GM23338 (cell line): Measurements from ENCODE around the gene MEIOB. TPM values are rescaled to one million over a fixed set of nuclear protein-coding genes. Genes with fewer than 3 reads are reported as not detected.

Experiments used
- ATAC-seq: fragments of 200-7000 bp; cut with Tn5 transposase; 3 replicates; pipeline ENCODE4 v1.9.1; 2020
- DNase-seq: peaks from one replicate; pipeline ENCODE4 v3.0.0-alpha.2; 2015; ENCODE audit warnings: low spot score
- H2AFZ ChIP-seq: fragments of 200-600 bp; sonication (generic); 2 replicates; pipeline ENCODE4 v1.8.0; 2016; ENCODE audit warnings: antibody characterized with exemption, mild to moderate bottlenecking, moderate library complexity
- H3F3A ChIP-seq: fragments of 200-600 bp; sonication (generic); replicated peaks from 2 replicates; pipeline ENCODE4 v1.8.0; 2017; ENCODE audit warnings: antibody characterized with exemption, mixed run types, low read depth
- H3K27ac ChIP-seq: fragments of 200-600 bp; sonication (generic); 2 replicates; pipeline ENCODE4 v1.6.1; 2016; ENCODE audit warnings: low read depth
- H3K27me3 ChIP-seq: fragments of 200-600 bp; sonication (generic); 2 replicates; pipeline ENCODE4 v1.8.0; 2016; ENCODE audit warnings: mild to moderate bottlenecking, mixed run types, moderate library complexity; ENCODE audit not compliant: insufficient read depth
- H3K36me3 ChIP-seq: fragments of 200-600 bp; sonication (generic); 2 replicates; pipeline ENCODE4 v1.8.0; 2016; ENCODE audit warnings: mild to moderate bottlenecking; ENCODE audit not compliant: insufficient read depth
- H3K4me1 ChIP-seq: fragments of 200-600 bp; sonication (generic); 2 replicates; pipeline ENCODE4 v1.8.0; 2016; ENCODE audit warnings: mild to moderate bottlenecking, moderate library complexity; ENCODE audit not compliant: insufficient read depth
- H3K4me2 ChIP-seq: fragments of 200-600 bp; sonication (generic); 2 replicates; pipeline ENCODE4 v1.7.1; 2017; ENCODE audit warnings: mixed run types
- H3K4me3 ChIP-seq: fragments of 200-600 bp; sonication (generic); 2 replicates; pipeline ENCODE4 v1.6.1; 2016; ENCODE audit warnings: mixed run types
- H3K79me2 ChIP-seq: fragments of 200-600 bp; sonication (generic); replicated peaks from 2 replicates; pipeline ENCODE4 v1.8.0; 2017; ENCODE audit warnings: mild to moderate bottlenecking; ENCODE audit not compliant: insufficient read depth
- H3K9me2 ChIP-seq: fragments of 200-600 bp; sonication (generic); 2 replicates; pipeline ENCODE4 v1.8.0; 2017; ENCODE audit not compliant: insufficient read depth
- H4K20me1 ChIP-seq: fragments of 200-600 bp; sonication (generic); replicated peaks from 2 replicates; pipeline ENCODE4 v1.8.0; 2017; ENCODE audit warnings: mild to moderate bottlenecking; ENCODE audit not compliant: insufficient read depth
- H3K27ac Mint-ChIP-seq: 2 replicates; pipeline ENCODE4 v1.8.0; 2020; ENCODE audit warnings: inconsistent platforms, mild to moderate bottlenecking, moderate library complexity, mixed read lengths
- H3K27me3 Mint-ChIP-seq: 3 replicates; pipeline ENCODE4 v1.8.0; 2022; ENCODE audit warnings: low read depth, mild to moderate bottlenecking, moderate library complexity, mixed read lengths, inconsistent platforms; ENCODE audit not compliant: insufficient read depth, poor library complexity
- H3K36me3 Mint-ChIP-seq: 3 replicates; pipeline ENCODE4 v1.8.0; 2021; ENCODE audit warnings: low read depth, mild to moderate bottlenecking, inconsistent platforms, moderate library complexity, mixed read lengths
- H3K4me1 Mint-ChIP-seq: 3 replicates; pipeline ENCODE4 v1.8.0; 2020; ENCODE audit warnings: mild to moderate bottlenecking, inconsistent platforms, mixed read lengths
- H3K4me3 Mint-ChIP-seq: 3 replicates; pipeline ENCODE4 v1.8.0; 2021; ENCODE audit warnings: moderate library complexity, mild to moderate bottlenecking, inconsistent platforms, mixed read lengths
- H3K9me3 Mint-ChIP-seq: 3 replicates; pipeline ENCODE4 v1.8.0; 2020; ENCODE audit warnings: moderate library complexity, mild to moderate bottlenecking, inconsistent platforms, mixed read lengths
- CREB1 ChIP-seq: fragments of 250-450 bp; sonication (Bioruptor Pico); IDR thresholded peaks from 2 replicates; pipeline ENCODE4 v1.5.0; 2020; ENCODE audit warnings: low read depth, mild to moderate bottlenecking, moderate library complexity
- EZH2 ChIP-seq: fragments of 200-600 bp; sonication (generic); IDR thresholded peaks from one replicate; pipeline ENCODE4 v1.8.0; 2017; ENCODE audit warnings: antibody characterized with exemption, mild to moderate bottlenecking, low read depth; ENCODE audit not compliant: unreplicated experiment
- EZH2phosphoT487 ChIP-seq: fragments of 200-600 bp; sonication (generic); IDR thresholded peaks from one replicate; pipeline ENCODE4 v1.8.1; 2018; ENCODE audit warnings: antibody characterized with exemption; ENCODE audit not compliant: unreplicated experiment
- JUNB ChIP-seq: IDR thresholded peaks from one replicate; pipeline ENCODE4 v1.6.1; 2016; ENCODE audit warnings: antibody characterized with exemption; ENCODE audit not compliant: unreplicated experiment
- NANOG ChIP-seq: IDR thresholded peaks from 2 replicates; pipeline ENCODE4 v1.6.1; 2016; ENCODE audit warnings: antibody characterized with exemption, borderline replicate concordance
- POLR2AphosphoS5 ChIP-seq: IDR thresholded peaks from 2 replicates; pipeline ENCODE4 v1.6.1; 2016; ENCODE audit warnings: antibody characterized with exemption, low read depth
- STAT1 ChIP-seq: IDR thresholded peaks from one replicate; pipeline ENCODE4 v1.6.1; 2016; ENCODE audit warnings: antibody characterized with exemption; ENCODE audit not compliant: unreplicated experiment
- ZNF114 ChIP-seq: fragments of 250-450 bp; sonication (Bioruptor Pico); IDR thresholded peaks from 2 replicates; pipeline ENCODE4 v1.5.0; 2020; ENCODE audit warnings: mild to moderate bottlenecking, moderate library complexity
- ZNF331 ChIP-seq: fragments of 250-450 bp; sonication (Bioruptor Pico); IDR thresholded peaks from 2 replicates; pipeline ENCODE4 v1.5.0; 2020; ENCODE audit warnings: low read depth, mild to moderate bottlenecking, moderate library complexity
- polyA plus RNA-seq: library from polyadenylated mRNA; unstranded; fragments of >200 nt; fragmentation: Nextera tagmentation; extraction: Ambion mirVana; gene quantifications from 2 replicates; pipeline ENCODE4 v1.2.1, GENCODE V29; 2016
- total RNA-seq: library from RNA; depleted of rRNA; stranded (reverse); fragments of >200 nt; shearing (Covaris generic); gene quantifications from 2 replicates; pipeline ENCODE4 v1.2.3, GENCODE V29; 2014
- TF ChIP-seq, protein P1 (sequence below): IDR thresholded peaks from 2 replicates; pipeline ENCODE4 v1.6.1; 2016; ENCODE audit warnings: antibody characterized with exemption
- TF ChIP-seq, protein P2 (sequence below): IDR thresholded peaks from one replicate; pipeline ENCODE4 v1.6.1; 2018; ENCODE audit warnings: antibody characterized with exemption; ENCODE audit not compliant: unreplicated experiment
- TF ChIP-seq, protein P3 (sequence below), 2 experiments: fragments of 200-600 bp in 1 of 2; sonication (generic) in 1 of 2; conservative IDR thresholded peaks; 2 replicates each; pipeline versions ENCODE4 v1.5.1 to v1.6.1; 2016 to 2017; ENCODE audit warnings: antibody characterized with exemption in 2 of 2, low read depth in 2 of 2, mild to moderate bottlenecking in 2 of 2, moderate library complexity in 1 of 2

Gene MEIOB
- total and polyA plus RNA-seq, 2 experiments from 2014 or later: 7.3 to 8.7 TPM

DNA sequence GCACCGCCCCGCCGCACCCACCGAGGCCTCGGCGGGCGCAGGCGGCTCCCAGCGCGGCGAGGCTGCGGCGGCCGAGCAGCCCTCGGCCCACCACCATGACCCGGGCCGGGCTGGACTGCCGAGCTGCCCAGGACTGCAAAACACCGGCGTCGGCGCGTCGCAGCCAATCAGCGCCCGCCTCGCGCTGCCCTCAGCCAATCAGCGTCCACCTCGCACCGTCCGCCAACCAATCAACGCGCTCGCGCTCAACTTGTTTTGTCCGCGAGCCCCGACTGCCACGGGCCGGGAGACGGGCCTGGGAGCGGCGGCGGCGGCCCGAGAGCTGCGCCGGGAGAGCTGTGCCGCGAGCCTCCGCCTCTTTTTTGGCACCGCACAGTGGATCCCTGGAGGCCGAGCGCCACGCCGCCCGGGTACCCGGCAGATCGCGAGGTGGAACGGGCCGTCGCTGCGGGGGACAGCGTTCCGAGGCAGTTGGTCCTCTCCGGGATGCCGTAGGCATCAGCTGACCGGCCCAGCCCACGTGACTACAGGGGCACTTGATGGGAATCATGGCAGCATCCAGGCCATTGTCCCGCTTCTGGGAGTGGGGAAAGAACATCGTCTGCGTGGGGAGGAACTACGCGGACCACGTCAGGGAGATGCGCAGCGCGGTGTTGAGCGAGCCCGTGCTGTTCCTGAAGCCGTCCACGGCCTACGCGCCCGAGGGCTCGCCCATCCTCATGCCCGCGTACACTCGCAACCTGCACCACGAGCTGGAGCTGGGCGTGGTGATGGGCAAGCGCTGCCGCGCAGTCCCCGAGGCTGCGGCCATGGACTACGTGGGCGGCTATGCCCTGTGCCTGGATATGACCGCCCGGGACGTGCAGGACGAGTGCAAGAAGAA lies 45.0 kb downstream of the MEIOB start, which contains the start of the genes FAHD1 and HAGH:
FAHD1 (plus strand) TSS at position 516 of the 883 bp plus-strand sequence; CDS start at position 549, 33 bp downstream.
HAGH (minus strand) TSS at position 135 of the 883 bp plus-strand sequence; CDS start at position 97, 38 bp downstream.
- peaks cover 2% of the 10 kb centered on the region; the same call in 1 of the 3 replicates for H3K36me3 Mint-ChIP-seq
- ATAC-seq (peak; percentile 88), DNase-seq (peak; percentile 93)
- H3K9me3 Mint-ChIP-seq: peaks cover 3% of the 10 kb centered on the region; the same call in 1 of the 3 replicates
- Histone ChIP-seq H3K4me1 (peaks cover 17% of the 10 kb centered on the region), H3F3A (0 out of 2 replicates have a peak, but pooled peaks cover 6% of the 10 kb centered on the region), H3K27me3 (no peaks in the 10 kb centered on the region), H2AFZ (peak within 1 kb of the TSS; percentile 96), H3K4me2 (peak within 1 kb of the TSS; percentile 97), H3K36me3 (no peaks in the 10 kb centered on the region), H3K27ac (0 out of 2 replicates have a peak within 1 kb of the TSS, but pooled peaks have one; percentile 32), H3K9me2 (no peaks in the 10 kb centered on the region), H3K4me3 (peak within 1 kb of the TSS; percentile 97), H4K20me1 (no peaks in the 10 kb centered on the region; the same call in 1 of the 2 replicates), H3K79me2 (peaks cover 25% of the 10 kb centered on the region)
- H3K4me3 Mint-ChIP-seq: peak within 1 kb of the TSS; percentile 91
- TF ChIP-seq POLR2AphosphoS5: peak; percentile 65
- TF ChIP-seq NANOG: no peak
- TF ChIP-seq CREB1 (CRISPR knock-in tag): peak; percentile 51
- TF ChIP-seq, protein P1, sequence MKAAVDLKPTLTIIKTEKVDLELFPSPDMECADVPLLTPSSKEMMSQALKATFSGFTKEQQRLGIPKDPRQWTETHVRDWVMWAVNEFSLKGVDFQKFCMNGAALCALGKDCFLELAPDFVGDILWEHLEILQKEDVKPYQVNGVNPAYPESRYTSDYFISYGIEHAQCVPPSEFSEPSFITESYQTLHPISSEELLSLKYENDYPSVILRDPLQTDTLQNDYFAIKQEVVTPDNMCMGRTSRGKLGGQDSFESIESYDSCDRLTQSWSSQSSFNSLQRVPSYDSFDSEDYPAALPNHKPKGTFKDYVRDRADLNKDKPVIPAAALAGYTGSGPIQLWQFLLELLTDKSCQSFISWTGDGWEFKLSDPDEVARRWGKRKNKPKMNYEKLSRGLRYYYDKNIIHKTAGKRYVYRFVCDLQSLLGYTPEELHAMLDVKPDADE: peak; percentile 59; the same call in 1 of the 2 replicates
- no peak for TF ChIP-seq EZH2
- TF ChIP-seq ZNF331 (CRISPR knock-in tag): no peak
- no peak for TF ChIP-seq EZH2phosphoT487
- no peak for TF ChIP-seq ZNF114 (CRISPR knock-in tag)
- TF ChIP-seq, protein P2, sequence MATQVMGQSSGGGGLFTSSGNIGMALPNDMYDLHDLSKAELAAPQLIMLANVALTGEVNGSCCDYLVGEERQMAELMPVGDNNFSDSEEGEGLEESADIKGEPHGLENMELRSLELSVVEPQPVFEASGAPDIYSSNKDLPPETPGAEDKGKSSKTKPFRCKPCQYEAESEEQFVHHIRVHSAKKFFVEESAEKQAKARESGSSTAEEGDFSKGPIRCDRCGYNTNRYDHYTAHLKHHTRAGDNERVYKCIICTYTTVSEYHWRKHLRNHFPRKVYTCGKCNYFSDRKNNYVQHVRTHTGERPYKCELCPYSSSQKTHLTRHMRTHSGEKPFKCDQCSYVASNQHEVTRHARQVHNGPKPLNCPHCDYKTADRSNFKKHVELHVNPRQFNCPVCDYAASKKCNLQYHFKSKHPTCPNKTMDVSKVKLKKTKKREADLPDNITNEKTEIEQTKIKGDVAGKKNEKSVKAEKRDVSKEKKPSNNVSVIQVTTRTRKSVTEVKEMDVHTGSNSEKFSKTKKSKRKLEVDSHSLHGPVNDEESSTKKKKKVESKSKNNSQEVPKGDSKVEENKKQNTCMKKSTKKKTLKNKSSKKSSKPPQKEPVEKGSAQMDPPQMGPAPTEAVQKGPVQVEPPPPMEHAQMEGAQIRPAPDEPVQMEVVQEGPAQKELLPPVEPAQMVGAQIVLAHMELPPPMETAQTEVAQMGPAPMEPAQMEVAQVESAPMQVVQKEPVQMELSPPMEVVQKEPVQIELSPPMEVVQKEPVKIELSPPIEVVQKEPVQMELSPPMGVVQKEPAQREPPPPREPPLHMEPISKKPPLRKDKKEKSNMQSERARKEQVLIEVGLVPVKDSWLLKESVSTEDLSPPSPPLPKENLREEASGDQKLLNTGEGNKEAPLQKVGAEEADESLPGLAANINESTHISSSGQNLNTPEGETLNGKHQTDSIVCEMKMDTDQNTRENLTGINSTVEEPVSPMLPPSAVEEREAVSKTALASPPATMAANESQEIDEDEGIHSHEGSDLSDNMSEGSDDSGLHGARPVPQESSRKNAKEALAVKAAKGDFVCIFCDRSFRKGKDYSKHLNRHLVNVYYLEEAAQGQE: no peak
- TF ChIP-seq, protein P3, sequence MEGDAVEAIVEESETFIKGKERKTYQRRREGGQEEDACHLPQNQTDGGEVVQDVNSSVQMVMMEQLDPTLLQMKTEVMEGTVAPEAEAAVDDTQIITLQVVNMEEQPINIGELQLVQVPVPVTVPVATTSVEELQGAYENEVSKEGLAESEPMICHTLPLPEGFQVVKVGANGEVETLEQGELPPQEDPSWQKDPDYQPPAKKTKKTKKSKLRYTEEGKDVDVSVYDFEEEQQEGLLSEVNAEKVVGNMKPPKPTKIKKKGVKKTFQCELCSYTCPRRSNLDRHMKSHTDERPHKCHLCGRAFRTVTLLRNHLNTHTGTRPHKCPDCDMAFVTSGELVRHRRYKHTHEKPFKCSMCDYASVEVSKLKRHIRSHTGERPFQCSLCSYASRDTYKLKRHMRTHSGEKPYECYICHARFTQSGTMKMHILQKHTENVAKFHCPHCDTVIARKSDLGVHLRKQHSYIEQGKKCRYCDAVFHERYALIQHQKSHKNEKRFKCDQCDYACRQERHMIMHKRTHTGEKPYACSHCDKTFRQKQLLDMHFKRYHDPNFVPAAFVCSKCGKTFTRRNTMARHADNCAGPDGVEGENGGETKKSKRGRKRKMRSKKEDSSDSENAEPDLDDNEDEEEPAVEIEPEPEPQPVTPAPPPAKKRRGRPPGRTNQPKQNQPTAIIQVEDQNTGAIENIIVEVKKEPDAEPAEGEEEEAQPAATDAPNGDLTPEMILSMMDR (conservative IDR thresholded peaks at IDR 0.05; ENCODE audit: low read depth in 2 of 2): no peak
- TF ChIP-seq JUNB: no peak
- no peak for TF ChIP-seq STAT1
- H3K4me1 Mint-ChIP-seq: peaks cover 9% of the 10 kb centered on the region
- H3K27ac Mint-ChIP-seq: peak within 1 kb of the TSS; percentile 63
- peaks cover 19% of the 10 kb centered on the region for H3K27me3 Mint-ChIP-seq
